Measurements from ENCODE around the gene ESR2.
"Not testable (repeated sequence)": the region's sequence is repeated elsewhere in the genome, so short reads cannot be mapped to it uniquely, and the experiment has no call there.

Gene ESR2

DNA sequence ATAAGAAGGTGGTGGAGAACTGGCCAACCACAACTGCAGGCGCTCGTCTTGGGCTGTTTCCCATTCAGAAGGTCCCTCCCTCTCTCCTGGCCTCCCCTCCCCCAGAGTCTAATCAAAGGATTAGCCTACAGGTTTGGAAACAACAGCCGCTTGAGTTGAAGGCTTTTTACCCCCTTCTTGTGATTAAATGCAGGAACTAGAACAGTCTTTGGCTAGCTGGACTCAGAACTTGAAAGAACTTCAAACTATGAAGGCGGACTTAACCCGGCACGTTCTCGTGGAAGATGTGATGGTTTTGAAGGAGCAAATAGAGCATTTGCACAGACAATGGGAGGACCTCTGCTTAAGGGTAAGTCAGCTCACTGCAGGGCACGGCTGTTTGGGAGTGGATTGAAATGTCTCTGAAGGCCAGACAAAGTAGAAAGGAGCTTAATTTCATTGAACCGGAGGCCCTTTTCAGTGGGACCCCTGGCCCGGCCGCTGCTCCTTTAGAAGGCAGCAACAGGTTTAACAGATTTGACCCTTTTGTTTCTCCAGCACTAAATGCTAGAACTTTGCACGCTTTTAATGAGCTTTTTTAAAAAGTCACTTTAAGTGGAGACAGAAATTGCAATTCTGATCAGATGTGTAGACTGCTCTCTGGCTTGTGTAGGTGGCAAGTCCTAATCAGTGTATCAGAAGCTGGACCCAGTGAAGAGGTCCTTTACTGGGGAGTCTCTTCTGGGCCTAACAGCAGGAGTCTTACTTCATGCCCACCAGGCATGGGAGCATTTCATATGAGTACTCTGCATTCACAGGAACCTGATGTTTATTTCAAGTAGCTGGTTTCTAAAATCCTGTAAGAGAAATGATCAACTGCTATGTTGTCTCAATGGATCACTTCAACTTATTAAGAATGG lies 107.7 kb downstream of the ESR2 start:
- Histone ChIP-seq H3K79me2 (ENCODE audit: insufficient read depth, low read length) (no peaks in the 10 kb centered on the region), H4K20me1 (ENCODE audit: low read depth, low read length) (no peaks in the 10 kb centered on the region), H3K4me2 (ENCODE audit: low read depth, low read length, poor library complexity, severe bottlenecking) (no peak overlapping the region), H3K27ac (ENCODE audit: low read depth, low read length) (no peak overlapping the region), H3K9me2 (replicated peaks; ENCODE audit: insufficient read depth, low read length) (no peaks in the 10 kb centered on the region), H3K9me3 (ENCODE audit: insufficient read depth, low read length) (no peaks in the 10 kb centered on the region), H3K27me3 (ENCODE audit: low read length) (no peaks in the 10 kb centered on the region), H3F3A (ENCODE audit: insufficient read depth) (no peaks in the 10 kb centered on the region), H3K4me3 (ENCODE audit: insufficient read depth, low read length, poor library complexity, severe bottlenecking) (no peak overlapping the region), H3K9ac (ENCODE audit: low read length) (no peak overlapping the region), H3K36me3 (ENCODE audit: low read length) (peaks cover 52% of the 10 kb centered on the region), H2AFZ (ENCODE audit: low read depth, low read length, severe bottlenecking) (no peak overlapping the region)
- TF ChIP-seq, protein P1, sequence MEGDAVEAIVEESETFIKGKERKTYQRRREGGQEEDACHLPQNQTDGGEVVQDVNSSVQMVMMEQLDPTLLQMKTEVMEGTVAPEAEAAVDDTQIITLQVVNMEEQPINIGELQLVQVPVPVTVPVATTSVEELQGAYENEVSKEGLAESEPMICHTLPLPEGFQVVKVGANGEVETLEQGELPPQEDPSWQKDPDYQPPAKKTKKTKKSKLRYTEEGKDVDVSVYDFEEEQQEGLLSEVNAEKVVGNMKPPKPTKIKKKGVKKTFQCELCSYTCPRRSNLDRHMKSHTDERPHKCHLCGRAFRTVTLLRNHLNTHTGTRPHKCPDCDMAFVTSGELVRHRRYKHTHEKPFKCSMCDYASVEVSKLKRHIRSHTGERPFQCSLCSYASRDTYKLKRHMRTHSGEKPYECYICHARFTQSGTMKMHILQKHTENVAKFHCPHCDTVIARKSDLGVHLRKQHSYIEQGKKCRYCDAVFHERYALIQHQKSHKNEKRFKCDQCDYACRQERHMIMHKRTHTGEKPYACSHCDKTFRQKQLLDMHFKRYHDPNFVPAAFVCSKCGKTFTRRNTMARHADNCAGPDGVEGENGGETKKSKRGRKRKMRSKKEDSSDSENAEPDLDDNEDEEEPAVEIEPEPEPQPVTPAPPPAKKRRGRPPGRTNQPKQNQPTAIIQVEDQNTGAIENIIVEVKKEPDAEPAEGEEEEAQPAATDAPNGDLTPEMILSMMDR (IDR thresholded peaks at IDR 0.05; ENCODE audit: insufficient read depth, low read length, poor library complexity, severe bottlenecking) = no peak
- TF ChIP-seq EZH2phosphoT487 (conservative IDR thresholded peaks at IDR 0.05; ENCODE audit: low read length) = no peak

- H3K36me3 ChIP-seq (ENCODE audit: low read length) = peaks cover 57% of the 10 kb centered on the region
- H3F3A ChIP-seq (ENCODE audit: insufficient read depth) = no peaks in the 10 kb centered on the region
- H3K9me2 ChIP-seq (replicated peaks; ENCODE audit: insufficient read depth, low read length) = no peaks in the 10 kb centered on the region
- no peak overlapping the region for H3K27ac ChIP-seq (ENCODE audit: low read depth, low read length)
- H3K4me3 ChIP-seq (ENCODE audit: insufficient read depth, low read length, poor library complexity, severe bottlenecking) = no peak overlapping the region
- H3K9me3 ChIP-seq (ENCODE audit: insufficient read depth, low read length) = no peaks in the 10 kb centered on the region
- H3K79me2 ChIP-seq (ENCODE audit: insufficient read depth, low read length) = no peaks in the 10 kb centered on the region
- no peak overlapping the region for H3K9ac ChIP-seq (ENCODE audit: low read length)
- no peak overlapping the region for H2AFZ ChIP-seq (ENCODE audit: low read depth, low read length, severe bottlenecking)
- no peaks in the 10 kb centered on the region for H3K27me3 ChIP-seq (ENCODE audit: low read length)
- no peaks in the 10 kb centered on the region for H4K20me1 ChIP-seq (ENCODE audit: low read depth, low read length)
- no peak overlapping the region for H3K4me2 ChIP-seq (ENCODE audit: low read depth, low read length, poor library complexity, severe bottlenecking)
- no peak for TF ChIP-seq EZH2phosphoT487 (conservative IDR thresholded peaks at IDR 0.05; ENCODE audit: low read length)
- TF ChIP-seq, protein P1 (IDR thresholded peaks at IDR 0.05; ENCODE audit: insufficient read depth, low read length, poor library complexity, severe bottlenecking) = no peak
Observed at GRCh38 chr14:64185184-64185583, 109.0 kb downstream of the ESR2 start.

GRCh38 chr14:64184103-64184729 lies 110.0 kb downstream of the ESR2 start:
- 0 out of 2 replicates have a peak, but pooled peaks cover 6% of the 10 kb centered on the region for H3F3A ChIP-seq (ENCODE audit: insufficient read depth)
- H3K27me3 ChIP-seq (ENCODE audit: low read length) = no peaks in the 10 kb centered on the region
- no peak overlapping the region for H2AFZ ChIP-seq (ENCODE audit: low read depth, low read length, severe bottlenecking)
- H3K4me3 ChIP-seq (ENCODE audit: insufficient read depth, low read length, poor library complexity, severe bottlenecking) = no peak overlapping the region
- no peak overlapping the region for H3K4me2 ChIP-seq (ENCODE audit: low read depth, low read length, poor library complexity, severe bottlenecking)
- no peaks in the 10 kb centered on the region for H3K9me2 ChIP-seq (replicated peaks; ENCODE audit: insufficient read depth, low read length)
- no peaks in the 10 kb centered on the region for H4K20me1 ChIP-seq (ENCODE audit: low read depth, low read length)
- H3K36me3 ChIP-seq (ENCODE audit: low read length) = peaks cover 58% of the 10 kb centered on the region
- H3K79me2 ChIP-seq (ENCODE audit: insufficient read depth, low read length) = no peaks in the 10 kb centered on the region
- H3K27ac ChIP-seq (ENCODE audit: low read depth, low read length) = no peak overlapping the region
- no peaks in the 10 kb centered on the region for H3K9me3 ChIP-seq (ENCODE audit: insufficient read depth, low read length)
- no peak overlapping the region for H3K9ac ChIP-seq (ENCODE audit: low read length)
- TF ChIP-seq EZH2phosphoT487 (conservative IDR thresholded peaks at IDR 0.05; ENCODE audit: low read length) = no peak
- TF ChIP-seq, protein P1 (IDR thresholded peaks at IDR 0.05; ENCODE audit: insufficient read depth, low read length, poor library complexity, severe bottlenecking) = no peak

DNA sequence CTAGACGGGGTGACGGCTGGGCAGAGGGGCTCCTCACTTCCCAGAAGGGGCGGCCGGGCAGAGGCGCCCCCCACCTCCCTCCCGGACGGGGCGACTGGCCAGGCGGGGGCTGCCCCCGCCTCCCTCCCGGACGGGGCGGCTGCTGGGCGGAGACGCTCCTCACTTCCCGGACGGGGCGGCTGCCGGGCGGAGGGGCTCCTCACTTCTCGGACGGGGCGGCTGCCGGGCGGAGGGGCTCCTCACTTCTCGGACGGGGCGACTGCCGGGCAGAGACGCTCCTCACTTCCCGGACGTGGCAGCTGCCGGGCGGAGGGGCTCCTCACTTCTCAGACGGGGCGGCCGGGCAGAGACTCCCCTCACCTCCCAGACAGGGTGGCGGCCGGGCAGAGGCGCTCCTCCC lies 111.3 kb downstream of the ESR2 start:
- not testable (repeated sequence) for H3K79me2 ChIP-seq (ENCODE audit: insufficient read depth, low read length); H3K9me2 ChIP-seq (replicated peaks; ENCODE audit: insufficient read depth, low read length); H3K4me3 ChIP-seq (ENCODE audit: insufficient read depth, low read length, poor library complexity, severe bottlenecking)

More for the DNA sequence above, 111.3 kb downstream of the ESR2 start:
- H2AFZ ChIP-seq (ENCODE audit: low read depth, low read length, severe bottlenecking); H3K27me3 ChIP-seq (ENCODE audit: low read length); H3F3A ChIP-seq (ENCODE audit: insufficient read depth); H3K9me3 ChIP-seq (ENCODE audit: insufficient read depth, low read length); H4K20me1 ChIP-seq (ENCODE audit: low read depth, low read length); H3K9ac ChIP-seq (ENCODE audit: low read length); H3K4me2 ChIP-seq (ENCODE audit: low read depth, low read length, poor library complexity, severe bottlenecking); H3K27ac ChIP-seq (ENCODE audit: low read depth, low read length): not testable (repeated sequence)
- peaks cover 52% of the 10 kb centered on the region for H3K36me3 ChIP-seq (ENCODE audit: low read length)

Data from SU-DHL-6 (cell line).